ENCODE data around the gene CCDC51.

CCDC51 gene

DNA sequence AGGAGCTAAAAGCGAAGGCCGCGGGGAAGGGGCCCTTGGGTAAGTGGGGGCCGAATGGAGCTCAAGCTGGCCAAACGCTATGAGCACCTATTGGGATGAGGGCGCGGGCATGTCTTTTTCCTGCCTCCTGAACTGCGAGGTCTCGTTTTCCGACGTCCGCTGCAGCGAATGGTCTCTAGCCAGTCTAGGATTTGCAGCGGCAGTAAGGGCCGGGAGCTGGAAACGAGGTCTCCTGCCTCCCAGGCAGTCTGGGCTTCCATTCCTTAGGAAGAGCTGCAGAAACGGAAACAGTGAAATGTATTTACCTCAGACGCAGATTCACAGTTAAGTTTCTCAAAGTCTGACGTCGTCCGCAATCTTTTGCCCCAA is 655 bp upstream of the CCDC51 start:
- intact Hi-C loops (cut with DNase I; ENCODE audit: low total_unique reads) = no loop called here
- no peak for DNase-seq
- no peaks in the 10 kb centered on the region for H3K27me3 ChIP-seq

GRCh38 chr3:48437812-48438211 is 2.1 kb downstream of the CCDC51 start:
- Histone ChIP-seq H3K4me3 (no peak overlapping the region), H3K27ac (no peak overlapping the region), H3K4me1 (peaks cover 5 to 58% (median 37%) of the 10 kb centered on the region in 4 donors), H3K36me3 (peaks cover 0 to 24% (median 10%) of the 10 kb centered on the region in 3 donors), H3K27me3 (no peaks in the 10 kb centered on the region), H3K9me3 (no peaks in the 10 kb centered on the region)
- DNase-seq = no peak
- TF ChIP-seq, protein P1, sequence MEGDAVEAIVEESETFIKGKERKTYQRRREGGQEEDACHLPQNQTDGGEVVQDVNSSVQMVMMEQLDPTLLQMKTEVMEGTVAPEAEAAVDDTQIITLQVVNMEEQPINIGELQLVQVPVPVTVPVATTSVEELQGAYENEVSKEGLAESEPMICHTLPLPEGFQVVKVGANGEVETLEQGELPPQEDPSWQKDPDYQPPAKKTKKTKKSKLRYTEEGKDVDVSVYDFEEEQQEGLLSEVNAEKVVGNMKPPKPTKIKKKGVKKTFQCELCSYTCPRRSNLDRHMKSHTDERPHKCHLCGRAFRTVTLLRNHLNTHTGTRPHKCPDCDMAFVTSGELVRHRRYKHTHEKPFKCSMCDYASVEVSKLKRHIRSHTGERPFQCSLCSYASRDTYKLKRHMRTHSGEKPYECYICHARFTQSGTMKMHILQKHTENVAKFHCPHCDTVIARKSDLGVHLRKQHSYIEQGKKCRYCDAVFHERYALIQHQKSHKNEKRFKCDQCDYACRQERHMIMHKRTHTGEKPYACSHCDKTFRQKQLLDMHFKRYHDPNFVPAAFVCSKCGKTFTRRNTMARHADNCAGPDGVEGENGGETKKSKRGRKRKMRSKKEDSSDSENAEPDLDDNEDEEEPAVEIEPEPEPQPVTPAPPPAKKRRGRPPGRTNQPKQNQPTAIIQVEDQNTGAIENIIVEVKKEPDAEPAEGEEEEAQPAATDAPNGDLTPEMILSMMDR (IDR thresholded peaks at IDR 0.05) = no peak
- intact Hi-C loops (cut with DNase I; ENCODE audit: low total_unique reads) = loop anchor here (2.0 to 10.0 kb wide), 4 partner anchors 37 to 203 kb away; partner anchors contain the start of gene NME6

More for the DNA sequence above, 655 bp upstream of the CCDC51 start:
- no peaks in the 10 kb centered on the region for H3K9me3 ChIP-seq
- peak overlapping the region; percentile 84 to 96 for H3K4me3 ChIP-seq
- peak overlapping the region; percentile 93 to 94 for H3K27ac ChIP-seq
- H3K36me3 ChIP-seq = peaks cover 7 to 37% (median 29%) of the 10 kb centered on the region in 3 donors
- TF ChIP-seq, protein P1 (IDR thresholded peaks at IDR 0.05) = no peak
- peaks cover 5 to 32% (median 18%) of the 10 kb centered on the region in 4 donors for H3K4me1 ChIP-seq

DNA sequence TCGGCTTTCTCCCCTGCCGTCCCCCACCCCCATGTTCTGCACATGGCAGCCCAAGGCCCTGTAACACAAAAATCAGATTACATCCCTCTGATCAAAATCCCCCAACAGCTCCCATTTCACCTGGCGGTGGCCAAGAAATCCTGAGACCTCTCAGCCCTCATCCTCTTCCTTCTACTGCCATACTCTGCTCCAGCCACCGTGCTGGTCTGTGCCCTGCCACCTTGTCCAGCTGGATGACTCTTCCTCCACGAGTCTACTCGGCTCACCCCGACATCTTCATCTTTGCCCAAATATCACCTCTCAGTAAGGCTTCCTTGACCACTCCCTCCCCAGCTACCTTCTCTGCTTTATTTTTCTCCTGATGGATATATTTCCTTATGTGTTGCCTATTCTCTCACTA is 3.1 kb downstream of the CCDC51 start:
- H3K9me3 ChIP-seq = no peaks in the 10 kb centered on the region
- H3K4me1 ChIP-seq = peaks cover 5 to 54% (median 40%) of the 10 kb centered on the region in 4 donors
- H3K27me3 ChIP-seq = no peaks in the 10 kb centered on the region
- intact Hi-C loops (cut with DNase I; ENCODE audit: low total_unique reads) = loop anchor here (2.0 to 10.0 kb wide), 4 partner anchors 36 to 202 kb away; partner anchors contain the start of gene NME6
- H3K27ac ChIP-seq = no peak overlapping the region
- peaks cover 0 to 19% (median 3%) of the 10 kb centered on the region in 3 donors for H3K36me3 ChIP-seq
- DNase-seq = no peak
- H3K4me3 ChIP-seq = no peak overlapping the region
- TF ChIP-seq, protein P1 (IDR thresholded peaks at IDR 0.05) = no peak

- peak overlapping the region; percentile 93 to 99 for H3K27ac ChIP-seq
- no peaks in the 10 kb centered on the region for H3K27me3 ChIP-seq
- no peak overlapping the region for H3K4me3 ChIP-seq
- H3K36me3 ChIP-seq = peaks cover 0 to 15% (median 0%) of the 10 kb centered on the region in 3 donors
- H3K4me1 ChIP-seq = peaks cover 5 to 50% (median 38%) of the 10 kb centered on the region in 4 donors
- TF ChIP-seq, protein P1 (IDR thresholded peaks at IDR 0.05) = no peak
- intact Hi-C loops (cut with DNase I; ENCODE audit: low total_unique reads) = loop anchor here (2.0 to 10.0 kb wide), 4 partner anchors 36 to 202 kb away; partner anchors contain the start of gene NME6
- no peak for DNase-seq
- no peaks in the 10 kb centered on the region for H3K9me3 ChIP-seq
Observed at GRCh38 chr3:48436477-48436787, 3.5 kb downstream of the CCDC51 start.

GRCh38 chr3:48435774-48436476 is 4.0 kb downstream of the CCDC51 start:
- H3K9me3 ChIP-seq = no peaks in the 10 kb centered on the region
- H3K4me3 ChIP-seq = no peak overlapping the region
- peaks cover 5 to 48% (median 35%) of the 10 kb centered on the region in 4 donors for H3K4me1 ChIP-seq
- intact Hi-C loops (cut with DNase I; ENCODE audit: low total_unique reads) = loop anchor here (2.0 to 10.0 kb wide), 4 partner anchors 35 to 201 kb away; partner anchors contain the start of gene NME6
- peaks cover 0 to 15% (median 0%) of the 10 kb centered on the region in 3 donors for H3K36me3 ChIP-seq
- TF ChIP-seq, protein P1 (IDR thresholded peaks at IDR 0.05) = peak; percentile 98 to 100
- peak overlapping the region; percentile 93 to 99 for H3K27ac ChIP-seq
- DNase-seq = peak; percentile 88 to 92
- no peaks in the 10 kb centered on the region for H3K27me3 ChIP-seq

Data from tibial artery (tissue), 4 donors.